NT2/D1 (cell line): ENCODE results near the gene FEN1.

ENCODE experiments used
- SUZ12 ChIP-seq: IDR thresholded peaks from 2 replicates; pipeline ENCODE4 v1.6.1; 2011; ENCODE audit not compliant: insufficient read length, insufficient read depth; ENCODE audit errors: extremely low read depth
- YY1 ChIP-seq: IDR thresholded peaks from 2 replicates; pipeline ENCODE4 v1.6.1; 2011; ENCODE audit not compliant: insufficient read length, insufficient read depth
- ZNF274 ChIP-seq: IDR thresholded peaks from 2 replicates; pipeline ENCODE4 v1.6.1; 2011; ENCODE audit warnings: mild to moderate bottlenecking, low read depth, low read length

DNA sequence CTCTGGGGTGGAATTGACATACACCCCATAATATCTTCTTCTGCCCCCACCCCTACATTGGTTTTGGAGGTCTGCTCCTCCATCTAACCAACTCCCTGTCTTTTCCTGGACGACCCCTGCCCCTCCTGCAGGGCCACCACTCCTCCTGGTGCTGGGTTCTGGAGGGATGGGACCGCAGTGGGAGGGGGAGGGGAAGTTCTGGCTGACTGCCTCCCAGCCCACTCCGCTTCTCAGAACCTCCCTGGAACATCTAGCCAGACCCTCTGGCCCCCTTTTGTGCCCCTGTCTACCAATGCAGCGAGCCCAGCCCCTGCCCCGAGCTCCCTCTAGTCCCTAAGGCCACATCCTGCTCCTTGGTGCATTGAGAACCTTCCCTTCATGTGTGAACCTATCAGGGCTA is 39.0 kb upstream of the FEN1 start:
- no peak for TF ChIP-seq ZNF274
- no peak for TF ChIP-seq YY1
- TF ChIP-seq SUZ12: no peak
